WTC11 (cell line): ENCODE results near the gene ZRANB1. TPM values are rescaled to one million over a fixed set of nuclear protein-coding genes. Genes with fewer than 3 reads are reported as not detected.

ENCODE experiments used
- ATAC-seq: fragments of 200-7000 bp; cut with Tn5 transposase; 2 replicates; pipeline ENCODE4 v1.10.0; 2021; ENCODE audit warnings: mild to moderate bottlenecking, moderate library complexity
- CTCF ChIA-PET: fragments of 300-600 bp; sonication (Branson Sonifier 250); formaldehyde crosslinking; loops from one replicate; lab custom pipeline; 2021; ENCODE audit warnings: antibody characterized with exemption; lab: Charles Lee
- POLR2A ChIA-PET: fragments of 350-600 bp; sonication (Branson Sonifier 250); formaldehyde crosslinking; loops from one replicate; lab custom pipeline; 2021; ENCODE audit warnings: antibody characterized with exemption; lab: Charles Lee
- DNase-seq: peaks from one replicate; pipeline ENCODE4 v3.0.0; 2021; ENCODE audit warnings: low spot score
- H3K27ac Mint-ChIP-seq: 2 replicates; pipeline ENCODE4 v1.8.0; 2021; ENCODE audit warnings: mixed read lengths
- H3K27me3 Mint-ChIP-seq: 2 replicates; pipeline ENCODE4 v1.8.0; 2021; ENCODE audit warnings: low read depth, mild to moderate bottlenecking, moderate library complexity, mixed read lengths
- H3K36me3 Mint-ChIP-seq: 2 replicates; pipeline ENCODE4 v1.8.0; 2021; ENCODE audit warnings: mixed read lengths
- H3K4me1 Mint-ChIP-seq: 2 replicates; pipeline ENCODE4 v1.8.0; 2022; ENCODE audit warnings: mixed read lengths
- H3K4me3 Mint-ChIP-seq: 2 replicates; pipeline ENCODE4 v1.8.0; 2021; ENCODE audit warnings: mild to moderate bottlenecking, moderate library complexity, mixed read lengths
- H3K9me3 Mint-ChIP-seq: 2 replicates; pipeline ENCODE4 v1.8.0; 2021; ENCODE audit warnings: mixed read lengths
- CTCF ChIP-seq: fragments of 200-600 bp; IDR thresholded peaks from 2 replicates; pipeline ENCODE4 v1.8.0; 2022; ENCODE audit warnings: antibody characterized with exemption
- EMX1 ChIP-seq: fragments of 250-450 bp; sonication (Bioruptor Pico); IDR thresholded peaks from 2 replicates; pipeline ENCODE4 v1.8.0; 2021; ENCODE audit warnings: mild to moderate bottlenecking
- ESRRA ChIP-seq: sonication (generic); formaldehyde crosslinking; IDR thresholded peaks from 2 replicates; pipeline ENCODE4 v1.8.1; 2022; ENCODE audit warnings: mild to moderate bottlenecking, missing genetic modification reagents, borderline replicate concordance
- FOXJ3 ChIP-seq: sonication (generic); formaldehyde crosslinking; IDR thresholded peaks from 2 replicates; pipeline ENCODE4 v1.9.0; 2021; ENCODE audit warnings: missing genetic modification reagents, mild to moderate bottlenecking, borderline replicate concordance
- FOXK1 ChIP-seq: sonication (generic); formaldehyde crosslinking; IDR thresholded peaks from 2 replicates; pipeline ENCODE4 v1.8.0; 2022; ENCODE audit warnings: mild to moderate bottlenecking, moderate library complexity, missing genetic modification reagents
- JAZF1 ChIP-seq: fragments of 250-450 bp; sonication (Bioruptor Pico); IDR thresholded peaks from 2 replicates; pipeline ENCODE4 v1.9.0; 2021; ENCODE audit warnings: moderate library complexity, mild to moderate bottlenecking, inconsistent platforms
- JUN ChIP-seq: sonication (generic); formaldehyde crosslinking; IDR thresholded peaks from 2 replicates; pipeline ENCODE4 v1.8.0; 2023; ENCODE audit warnings: mild to moderate bottlenecking, missing genetic modification reagents
- MXD4 ChIP-seq: fragments of 250-450 bp; sonication (Bioruptor Pico); IDR thresholded peaks from 2 replicates; pipeline ENCODE4 v1.8.0; 2021; ENCODE audit warnings: mild to moderate bottlenecking, moderate library complexity, borderline replicate concordance
- NFATC4 ChIP-seq: fragments of 250-450 bp; sonication (Bioruptor Pico); IDR thresholded peaks from 2 replicates; pipeline ENCODE4 v1.9.0; 2021; ENCODE audit warnings: mild to moderate bottlenecking
- PRRX2 ChIP-seq: fragments of 250-450 bp; sonication (Bioruptor Pico); IDR thresholded peaks from 2 replicates; pipeline ENCODE4 v1.8.0; 2021; ENCODE audit warnings: mild to moderate bottlenecking
- SMAD4 ChIP-seq: sonication (generic); formaldehyde crosslinking; IDR thresholded peaks from 2 replicates; pipeline ENCODE4 v1.8.0; 2022; ENCODE audit warnings: mild to moderate bottlenecking, missing genetic modification reagents
- SOX15 ChIP-seq: fragments of 250-450 bp; sonication (Bioruptor Pico); IDR thresholded peaks from 2 replicates; pipeline ENCODE4 v1.9.0; 2021; ENCODE audit warnings: mild to moderate bottlenecking
- SP1 ChIP-seq: sonication (generic); formaldehyde crosslinking; conservative IDR thresholded peaks from 2 replicates; pipeline ENCODE4 v1.8.1; 2022; ENCODE audit warnings: missing genetic modification reagents
- TCF7 ChIP-seq: sonication (generic); formaldehyde crosslinking; IDR thresholded peaks from 2 replicates; pipeline ENCODE4 v1.8.0; 2022; ENCODE audit warnings: mild to moderate bottlenecking, low read depth, missing genetic modification reagents, moderate library complexity
- USF1 ChIP-seq: sonication (generic); formaldehyde crosslinking; IDR thresholded peaks from 2 replicates; pipeline ENCODE4 v1.8.0; 2022; ENCODE audit warnings: mild to moderate bottlenecking, missing genetic modification reagents
- ZNF219 ChIP-seq: sonication (generic); formaldehyde crosslinking; IDR thresholded peaks from 2 replicates; pipeline ENCODE4 v1.8.0; 2023; ENCODE audit warnings: missing genetic modification reagents, mild to moderate bottlenecking, borderline replicate concordance
- ZNF423 ChIP-seq: fragments of 250-450 bp; sonication (Bioruptor Pico); IDR thresholded peaks from 2 replicates; pipeline ENCODE4 v2.1.2; 2022; ENCODE audit warnings: mild to moderate bottlenecking, moderate library complexity
- total RNA-seq: library from RNA; stranded (reverse); gene quantifications from 3 replicates; pipeline ENCODE4 v1.2.3, GENCODE V29; 2021
- TF ChIP-seq, protein P1 (sequence below): sonication (generic); formaldehyde crosslinking; IDR thresholded peaks from 2 replicates; pipeline ENCODE4 v1.8.0; 2023; ENCODE audit warnings: missing genetic modification reagents, mild to moderate bottlenecking, borderline replicate concordance
- TF ChIP-seq, protein P2 (sequence below): fragments of 250-450 bp; sonication (Bioruptor Pico); IDR thresholded peaks from 2 replicates; pipeline ENCODE4 v2.1.2; 2022; ENCODE audit warnings: mild to moderate bottlenecking, moderate library complexity
- TF ChIP-seq, protein P3 (sequence below): sonication (generic); formaldehyde crosslinking; IDR thresholded peaks from 2 replicates; pipeline ENCODE4 v1.8.1; 2023; ENCODE audit warnings: mild to moderate bottlenecking, missing genetic modification reagents, moderate library complexity
- TF ChIP-seq, protein P4 (sequence below): sonication (generic); formaldehyde crosslinking; IDR thresholded peaks from 2 replicates; pipeline ENCODE4 v1.8.0; 2023; ENCODE audit warnings: missing genetic modification reagents
- TF ChIP-seq, protein P5 (sequence below): sonication (generic); formaldehyde crosslinking; IDR thresholded peaks from 2 replicates; pipeline ENCODE4 v1.8.1; 2023; ENCODE audit warnings: mild to moderate bottlenecking, missing genetic modification reagents, moderate library complexity

Gene ZRANB1
- total RNA-seq, 1 experiment from 2014 or later = 15.9 TPM

GRCh38 chr10:124928545-124928944 is 13.4 kb upstream of the ZRANB1 start:
- Mint-ChIP-seq H3K9me3 (peaks cover 11% of the 10 kb centered on the region), H3K27ac (no peak overlapping the region), H3K27me3 (no peaks in the 10 kb centered on the region), H3K4me3 (no peak overlapping the region), H3K4me1 (peaks cover 14% of the 10 kb centered on the region), H3K36me3 (peaks cover 28% of the 10 kb centered on the region)
- no peak for ATAC-seq
- ChIA-PET CTCF (no interaction called here), POLR2A (interaction anchor here (0.6 kb wide), 1 partner anchor 110 kb away, joined by 3 read pairs; no protein-coding TSS in a partner anchor)
- TF ChIP-seq TCF7 (CRISPR knock-in tag) = no peak
- TF ChIP-seq, protein P1, sequence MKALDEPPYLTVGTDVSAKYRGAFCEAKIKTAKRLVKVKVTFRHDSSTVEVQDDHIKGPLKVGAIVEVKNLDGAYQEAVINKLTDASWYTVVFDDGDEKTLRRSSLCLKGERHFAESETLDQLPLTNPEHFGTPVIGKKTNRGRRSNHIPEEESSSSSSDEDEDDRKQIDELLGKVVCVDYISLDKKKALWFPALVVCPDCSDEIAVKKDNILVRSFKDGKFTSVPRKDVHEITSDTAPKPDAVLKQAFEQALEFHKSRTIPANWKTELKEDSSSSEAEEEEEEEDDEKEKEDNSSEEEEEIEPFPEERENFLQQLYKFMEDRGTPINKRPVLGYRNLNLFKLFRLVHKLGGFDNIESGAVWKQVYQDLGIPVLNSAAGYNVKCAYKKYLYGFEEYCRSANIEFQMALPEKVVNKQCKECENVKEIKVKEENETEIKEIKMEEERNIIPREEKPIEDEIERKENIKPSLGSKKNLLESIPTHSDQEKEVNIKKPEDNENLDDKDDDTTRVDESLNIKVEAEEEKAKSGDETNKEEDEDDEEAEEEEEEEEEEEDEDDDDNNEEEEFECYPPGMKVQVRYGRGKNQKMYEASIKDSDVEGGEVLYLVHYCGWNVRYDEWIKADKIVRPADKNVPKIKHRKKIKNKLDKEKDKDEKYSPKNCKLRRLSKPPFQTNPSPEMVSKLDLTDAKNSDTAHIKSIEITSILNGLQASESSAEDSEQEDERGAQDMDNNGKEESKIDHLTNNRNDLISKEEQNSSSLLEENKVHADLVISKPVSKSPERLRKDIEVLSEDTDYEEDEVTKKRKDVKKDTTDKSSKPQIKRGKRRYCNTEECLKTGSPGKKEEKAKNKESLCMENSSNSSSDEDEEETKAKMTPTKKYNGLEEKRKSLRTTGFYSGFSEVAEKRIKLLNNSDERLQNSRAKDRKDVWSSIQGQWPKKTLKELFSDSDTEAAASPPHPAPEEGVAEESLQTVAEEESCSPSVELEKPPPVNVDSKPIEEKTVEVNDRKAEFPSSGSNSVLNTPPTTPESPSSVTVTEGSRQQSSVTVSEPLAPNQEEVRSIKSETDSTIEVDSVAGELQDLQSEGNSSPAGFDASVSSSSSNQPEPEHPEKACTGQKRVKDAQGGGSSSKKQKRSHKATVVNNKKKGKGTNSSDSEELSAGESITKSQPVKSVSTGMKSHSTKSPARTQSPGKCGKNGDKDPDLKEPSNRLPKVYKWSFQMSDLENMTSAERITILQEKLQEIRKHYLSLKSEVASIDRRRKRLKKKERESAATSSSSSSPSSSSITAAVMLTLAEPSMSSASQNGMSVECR = no peak
- no peak for TF ChIP-seq FOXK1 (CRISPR knock-in tag)
- TF ChIP-seq, protein P2, sequence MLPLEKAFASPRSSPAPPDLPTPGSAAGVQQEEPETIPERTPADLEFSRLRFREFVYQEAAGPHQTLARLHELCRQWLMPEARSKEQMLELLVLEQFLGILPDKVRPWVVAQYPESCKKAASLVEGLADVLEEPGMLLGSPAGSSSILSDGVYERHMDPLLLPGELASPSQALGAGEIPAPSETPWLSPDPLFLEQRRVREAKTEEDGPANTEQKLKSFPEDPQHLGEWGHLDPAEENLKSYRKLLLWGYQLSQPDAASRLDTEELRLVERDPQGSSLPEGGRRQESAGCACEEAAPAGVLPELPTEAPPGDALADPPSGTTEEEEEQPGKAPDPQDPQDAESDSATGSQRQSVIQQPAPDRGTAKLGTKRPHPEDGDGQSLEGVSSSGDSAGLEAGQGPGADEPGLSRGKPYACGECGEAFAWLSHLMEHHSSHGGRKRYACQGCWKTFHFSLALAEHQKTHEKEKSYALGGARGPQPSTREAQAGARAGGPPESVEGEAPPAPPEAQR (CRISPR knock-in tag) = no peak
- TF ChIP-seq FOXJ3 (CRISPR knock-in tag) = no peak
- TF ChIP-seq CTCF = no peak
- TF ChIP-seq PRRX2 (CRISPR knock-in tag) = no peak
- TF ChIP-seq, protein P3, sequence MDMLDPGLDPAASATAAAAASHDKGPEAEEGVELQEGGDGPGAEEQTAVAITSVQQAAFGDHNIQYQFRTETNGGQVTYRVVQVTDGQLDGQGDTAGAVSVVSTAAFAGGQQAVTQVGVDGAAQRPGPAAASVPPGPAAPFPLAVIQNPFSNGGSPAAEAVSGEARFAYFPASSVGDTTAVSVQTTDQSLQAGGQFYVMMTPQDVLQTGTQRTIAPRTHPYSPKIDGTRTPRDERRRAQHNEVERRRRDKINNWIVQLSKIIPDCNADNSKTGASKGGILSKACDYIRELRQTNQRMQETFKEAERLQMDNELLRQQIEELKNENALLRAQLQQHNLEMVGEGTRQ (CRISPR knock-in tag) = no peak
- TF ChIP-seq NFATC4 (CRISPR knock-in tag) = no peak
- TF ChIP-seq JUN = no peak
- TF ChIP-seq ZNF219 (CRISPR knock-in tag) = no peak
- TF ChIP-seq SOX15 = no peak
- TF ChIP-seq USF1 (CRISPR knock-in tag) = no peak
- DNase-seq = no peak

- CTCF ChIA-PET = no interaction called here
- ATAC-seq = no peak
- no peaks in the 10 kb centered on the region for H3K27me3 Mint-ChIP-seq
- DNase-seq = no peak
- POLR2A ChIA-PET = no interaction called here
- H3K4me3 Mint-ChIP-seq = no peak overlapping the region
- H3K4me1 Mint-ChIP-seq = peaks cover 2% of the 10 kb centered on the region; the same call in 1 of the 2 replicates
- peak overlapping the region; percentile 29 for H3K27ac Mint-ChIP-seq
- H3K9me3 Mint-ChIP-seq = peaks cover 11% of the 10 kb centered on the region
- peaks cover 16% of the 10 kb centered on the region for H3K36me3 Mint-ChIP-seq
- TF ChIP-seq SMAD4 (no peak), ZNF423 (no peak), ESRRA (CRISPR knock-in tag) (no peak), JAZF1 (CRISPR knock-in tag) (no peak), EMX1 (CRISPR knock-in tag) (no peak), MXD4 (no peak), SP1 (CRISPR knock-in tag) (no peak)
- TF ChIP-seq, protein P4, sequence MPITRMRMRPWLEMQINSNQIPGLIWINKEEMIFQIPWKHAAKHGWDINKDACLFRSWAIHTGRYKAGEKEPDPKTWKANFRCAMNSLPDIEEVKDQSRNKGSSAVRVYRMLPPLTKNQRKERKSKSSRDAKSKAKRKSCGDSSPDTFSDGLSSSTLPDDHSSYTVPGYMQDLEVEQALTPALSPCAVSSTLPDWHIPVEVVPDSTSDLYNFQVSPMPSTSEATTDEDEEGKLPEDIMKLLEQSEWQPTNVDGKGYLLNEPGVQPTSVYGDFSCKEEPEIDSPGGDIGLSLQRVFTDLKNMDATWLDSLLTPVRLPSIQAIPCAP (CRISPR knock-in tag) = no peak
- TF ChIP-seq, protein P5, sequence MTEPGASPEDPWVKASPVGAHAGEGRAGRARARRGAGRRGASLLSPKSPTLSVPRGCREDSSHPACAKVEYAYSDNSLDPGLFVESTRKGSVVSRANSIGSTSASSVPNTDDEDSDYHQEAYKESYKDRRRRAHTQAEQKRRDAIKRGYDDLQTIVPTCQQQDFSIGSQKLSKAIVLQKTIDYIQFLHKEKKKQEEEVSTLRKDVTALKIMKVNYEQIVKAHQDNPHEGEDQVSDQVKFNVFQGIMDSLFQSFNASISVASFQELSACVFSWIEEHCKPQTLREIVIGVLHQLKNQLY (CRISPR knock-in tag) = no peak
- TF ChIP-seq, protein P1 = no peak
These were observed 6.0 kb upstream of the ZRANB1 start for GRCh38 chr10:124935946-124936345.
